GM18873 (cell line): ENCODE measurements around the gene NKAIN2.

Experiments used
- ATAC-seq: cut with Tn5 transposase; IDR thresholded peaks from one replicate; pipeline ENCODE4 v1.9.1; 2021; ENCODE audit warnings: mild to moderate bottlenecking, moderate library complexity, moderate number of reproducible peaks; ENCODE audit not compliant: unreplicated experiment, low FRiP score

Gene NKAIN2

GRCh38 chr6:123803504-123804013, at the start of gene NKAIN2:
Gene NKAIN2, plus strand, starts transcription at chr6:123803865.
- no peak for ATAC-seq

GRCh38 chr6:123759472-123759871, 44.2 kb upstream of the NKAIN2 start:
- no peak for ATAC-seq

- no peak for ATAC-seq
These were observed 39.8 kb upstream of the NKAIN2 start for GRCh38 chr6:123763904-123764303.

- ATAC-seq, result no peak
These were observed 38.9 kb upstream of the NKAIN2 start for GRCh38 chr6:123764722-123765121.

- ATAC-seq, result no peak
These were observed 34.7 kb upstream of the NKAIN2 start for GRCh38 chr6:123768921-123769320.

GRCh38 chr6:123769431-123769830, 34.2 kb upstream of the NKAIN2 start:
- no peak for ATAC-seq

GRCh38 chr6:123770247-123770949, 33.3 kb upstream of the NKAIN2 start:
- ATAC-seq, result no peak

GRCh38 chr6:123771126-123771525, 32.5 kb upstream of the NKAIN2 start:
- no peak for ATAC-seq

- ATAC-seq, result no peak
These were observed 26.1 kb upstream of the NKAIN2 start for GRCh38 chr6:123777563-123777962.

GRCh38 chr6:123780021-123780420, 23.6 kb upstream of the NKAIN2 start:
- ATAC-seq, result no peak

GRCh38 chr6:123784330-123784729, 19.3 kb upstream of the NKAIN2 start:
- no peak for ATAC-seq

- no peak for ATAC-seq
These were observed 18.6 kb upstream of the NKAIN2 start for GRCh38 chr6:123785039-123785438.

GRCh38 chr6:123788319-123788718, 15.3 kb upstream of the NKAIN2 start:
- ATAC-seq, result no peak

- ATAC-seq, result no peak
These were observed 9.5 kb upstream of the NKAIN2 start for GRCh38 chr6:123794190-123794589.

GRCh38 chr6:123794799-123795198, 8.9 kb upstream of the NKAIN2 start:
- no peak for ATAC-seq

GRCh38 chr6:123801067-123801466, 2.6 kb upstream of the NKAIN2 start:
- no peak for ATAC-seq

- peak; percentile 16 for ATAC-seq
These were observed 1.3 kb upstream of the NKAIN2 start for GRCh38 chr6:123802351-123802696.

GRCh38 chr6:123802697-123803503, 765 bp upstream of the NKAIN2 start:
- peak; percentile 96 for ATAC-seq

- ATAC-seq, result no peak
These were observed 535 bp downstream of the NKAIN2 start for GRCh38 chr6:123804014-123804786.

- ATAC-seq, result no peak
These were observed 1.3 kb downstream of the NKAIN2 start for GRCh38 chr6:123804787-123805540.
